Measurements from ENCODE around the gene NDFIP1.

GRCh38 chr5:142122121-142122520 is 13.5 kb downstream of the NDFIP1 start:
- TF ChIP-seq CTCF (IDR thresholded peaks at IDR 0.05), result no peak
- no peak for TF ChIP-seq POLR2A (IDR thresholded peaks at IDR 0.05)
- no peak for TF ChIP-seq EP300 (IDR thresholded peaks at IDR 0.05)
- no peak for TF ChIP-seq POLR2AphosphoS5 (IDR thresholded peaks at IDR 0.05)
